CD4-positive, alpha-beta T cell treated with Interleukin-10 for 1 hour (primary cell): ENCODE data around the gene FGF19.

Experiments
- DNase-seq: peaks from one replicate; pipeline ENCODE4 v3.0.0-alpha.2; 2020

The FGF19 gene

GRCh38 chr11:69654001-69654659, 49.7 kb downstream of the FGF19 start:
- DNase-seq = no peak

DNA sequence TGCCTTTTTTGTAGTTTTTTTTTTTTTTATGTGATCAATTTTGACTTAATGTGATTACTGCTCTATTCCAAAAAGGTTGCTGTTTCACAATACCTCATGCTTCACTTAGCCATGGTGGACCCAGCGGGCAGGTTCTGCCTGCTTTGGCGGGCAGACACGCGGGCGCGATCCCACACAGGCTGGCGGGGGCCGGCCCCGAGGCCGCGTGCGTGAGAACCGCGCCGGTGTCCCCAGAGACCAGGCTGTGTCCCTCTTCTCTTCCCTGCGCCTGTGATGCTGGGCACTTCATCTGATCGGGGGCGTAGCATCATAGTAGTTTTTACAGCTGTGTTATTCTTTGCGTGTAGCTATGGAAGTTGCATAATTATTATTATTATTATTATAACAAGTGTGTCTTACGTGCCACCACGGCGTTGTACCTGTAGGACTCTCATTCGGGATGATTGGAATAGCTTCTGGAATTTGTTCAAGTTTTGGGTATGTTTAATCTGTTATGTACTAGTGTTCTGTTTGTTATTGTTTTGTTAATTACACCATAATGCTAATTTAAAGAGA, 50.3 kb downstream of the FGF19 start:
- DNase-seq = no peak

GRCh38 chr11:69652999-69653398, 50.8 kb downstream of the FGF19 start:
- DNase-seq = no peak

- DNase-seq = no peak
These were observed 51.8 kb downstream of the FGF19 start for GRCh38 chr11:69651834-69652620.

DNA sequence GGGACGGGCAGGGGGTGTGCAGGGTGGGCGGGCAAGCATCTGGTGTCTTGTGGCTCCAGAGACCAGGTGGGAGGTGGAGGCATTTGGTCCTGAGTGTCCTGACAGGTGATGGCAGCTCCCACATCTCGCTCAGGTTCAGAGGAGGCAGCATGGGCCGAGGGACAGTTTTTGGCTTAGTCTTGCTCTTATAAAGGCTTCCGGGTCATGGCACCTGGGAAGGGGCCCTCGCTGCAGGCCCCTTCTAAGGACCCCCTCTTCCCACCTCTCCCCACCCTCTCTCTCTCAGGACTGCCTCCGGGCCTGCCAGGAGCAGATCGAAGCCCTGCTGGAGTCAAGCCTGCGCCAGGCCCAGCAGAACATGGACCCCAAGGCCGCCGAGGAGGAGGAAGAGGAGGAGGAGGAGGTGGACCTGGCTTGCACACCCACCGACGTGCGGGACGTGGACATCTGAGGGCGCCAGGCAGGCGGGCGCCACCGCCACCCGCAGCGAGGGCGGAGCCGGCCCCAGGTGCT, 52.9 kb downstream of the FGF19 start:
- DNase-seq = no peak

DNA sequence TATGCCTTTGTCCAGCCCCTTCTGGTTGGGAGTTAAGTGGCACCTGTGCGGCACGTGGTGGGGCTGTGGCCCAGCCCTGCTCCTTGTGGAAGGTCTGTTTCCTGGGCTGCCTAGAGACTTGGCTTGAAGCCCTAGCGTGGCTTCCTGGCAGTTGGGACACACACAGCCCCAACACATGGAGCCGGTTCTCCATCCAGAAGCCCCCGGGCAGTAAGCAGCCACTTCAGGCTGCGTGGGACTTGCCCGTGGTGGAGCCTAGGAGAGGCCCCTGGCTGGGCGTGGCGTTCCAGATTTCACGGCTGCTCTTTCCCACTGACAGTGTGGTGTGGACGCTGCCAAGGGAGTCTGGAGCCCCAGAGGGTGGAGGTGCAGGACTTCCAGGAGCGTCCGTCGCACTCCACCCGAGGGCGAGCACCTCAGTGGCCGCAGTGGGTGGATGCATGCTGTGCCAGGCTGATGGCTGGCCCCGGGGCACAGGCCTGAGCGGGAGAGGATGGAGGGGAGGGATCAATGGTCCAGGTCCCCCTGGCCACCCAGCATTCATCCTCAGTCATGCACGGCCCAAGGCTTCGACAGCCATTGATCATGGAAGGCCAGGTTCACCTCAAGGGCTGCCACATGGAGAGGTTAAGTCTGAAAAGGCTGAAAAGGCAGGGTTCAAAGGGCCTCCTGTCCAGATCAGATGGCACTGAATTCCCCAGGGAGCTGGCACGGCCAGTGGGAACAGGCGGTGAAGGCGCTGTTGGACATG, 53.6 kb downstream of the FGF19 start:
- no peak for DNase-seq

DNA sequence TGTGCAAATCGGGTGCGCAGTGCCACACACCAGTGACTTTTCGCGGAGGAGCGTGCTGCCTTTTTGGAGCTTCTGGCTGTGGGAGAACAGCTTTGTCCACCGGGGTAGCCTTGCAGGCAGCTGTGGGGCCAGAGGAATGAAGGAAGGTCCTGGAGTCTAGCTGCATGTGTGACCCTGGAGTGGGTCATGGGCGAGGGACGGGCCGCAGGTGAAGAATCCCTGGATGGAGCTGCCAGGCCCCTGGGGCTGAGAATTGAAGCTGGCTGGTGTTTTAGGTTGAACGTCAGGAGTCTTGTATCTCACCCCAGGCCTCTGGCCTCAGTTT, 54.3 kb downstream of the FGF19 start:
- DNase-seq = no peak

GRCh38 chr11:69648679-69649575, 54.9 kb downstream of the FGF19 start:
- DNase-seq = no peak
